Fibroblast of villous mesenchyme (primary cell): ENCODE data around the gene HOXB7. TPM values are rescaled to one million over a fixed set of nuclear protein-coding genes. Genes with fewer than 3 reads are reported as not detected.

ENCODE experiments used
- DNase-seq: peaks from one replicate; pipeline ENCODE4 v3.0.0-alpha.2; 2010; ENCODE audit warnings: low read depth
- H3K4me3 ChIP-seq: 2 replicates; pipeline ENCODE4 v1.5.1; 2011; ENCODE audit warnings: low read depth, mild to moderate bottlenecking, low read length
- total RNA-seq: library from RNA; depleted of rRNA; stranded (reverse); fragments of >200 nt; gene quantifications from 2 replicates; pipeline ENCODE4 v1.2.3, GENCODE V29; 2012
- TF ChIP-seq, protein P1 (sequence below): IDR thresholded peaks from 2 replicates; pipeline ENCODE4 v1.5.1; 2012; ENCODE audit warnings: low read depth, mild to moderate bottlenecking, low read length; ENCODE audit not compliant: insufficient read depth

HOXB7 gene
- total RNA-seq, 1 donor, result 1.7 TPM

DNA sequence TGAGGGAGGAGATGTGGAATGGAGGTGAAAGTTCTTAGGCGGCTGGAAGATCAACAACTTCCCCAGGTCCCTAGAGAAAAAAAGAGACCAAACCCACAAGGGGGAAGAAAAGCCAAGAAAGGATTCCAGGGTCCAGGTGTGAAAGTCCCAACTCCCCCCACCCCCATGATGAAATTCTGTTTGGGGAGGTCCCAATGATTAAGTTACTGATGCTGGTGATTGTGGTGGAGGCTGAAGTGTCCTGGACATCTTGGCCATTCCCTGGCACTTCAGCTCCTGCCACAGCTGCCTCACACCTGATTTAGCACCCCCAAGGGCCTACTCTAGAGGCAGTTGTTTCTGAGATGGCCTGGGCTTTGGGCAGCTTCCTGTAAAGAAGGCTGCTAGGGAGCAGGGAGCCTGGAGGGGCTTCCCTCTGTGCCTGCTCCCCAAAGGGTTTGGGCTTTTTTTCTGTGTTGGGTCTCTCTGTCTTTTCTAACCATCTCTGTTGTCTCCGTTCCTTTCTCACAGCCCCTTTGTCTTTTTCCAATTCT lies 45.7 kb downstream of the HOXB7 start:
- TF ChIP-seq, protein P1, sequence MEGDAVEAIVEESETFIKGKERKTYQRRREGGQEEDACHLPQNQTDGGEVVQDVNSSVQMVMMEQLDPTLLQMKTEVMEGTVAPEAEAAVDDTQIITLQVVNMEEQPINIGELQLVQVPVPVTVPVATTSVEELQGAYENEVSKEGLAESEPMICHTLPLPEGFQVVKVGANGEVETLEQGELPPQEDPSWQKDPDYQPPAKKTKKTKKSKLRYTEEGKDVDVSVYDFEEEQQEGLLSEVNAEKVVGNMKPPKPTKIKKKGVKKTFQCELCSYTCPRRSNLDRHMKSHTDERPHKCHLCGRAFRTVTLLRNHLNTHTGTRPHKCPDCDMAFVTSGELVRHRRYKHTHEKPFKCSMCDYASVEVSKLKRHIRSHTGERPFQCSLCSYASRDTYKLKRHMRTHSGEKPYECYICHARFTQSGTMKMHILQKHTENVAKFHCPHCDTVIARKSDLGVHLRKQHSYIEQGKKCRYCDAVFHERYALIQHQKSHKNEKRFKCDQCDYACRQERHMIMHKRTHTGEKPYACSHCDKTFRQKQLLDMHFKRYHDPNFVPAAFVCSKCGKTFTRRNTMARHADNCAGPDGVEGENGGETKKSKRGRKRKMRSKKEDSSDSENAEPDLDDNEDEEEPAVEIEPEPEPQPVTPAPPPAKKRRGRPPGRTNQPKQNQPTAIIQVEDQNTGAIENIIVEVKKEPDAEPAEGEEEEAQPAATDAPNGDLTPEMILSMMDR, result no peak
- no peak overlapping the region for H3K4me3 ChIP-seq
- DNase-seq, result no peak

DNA sequence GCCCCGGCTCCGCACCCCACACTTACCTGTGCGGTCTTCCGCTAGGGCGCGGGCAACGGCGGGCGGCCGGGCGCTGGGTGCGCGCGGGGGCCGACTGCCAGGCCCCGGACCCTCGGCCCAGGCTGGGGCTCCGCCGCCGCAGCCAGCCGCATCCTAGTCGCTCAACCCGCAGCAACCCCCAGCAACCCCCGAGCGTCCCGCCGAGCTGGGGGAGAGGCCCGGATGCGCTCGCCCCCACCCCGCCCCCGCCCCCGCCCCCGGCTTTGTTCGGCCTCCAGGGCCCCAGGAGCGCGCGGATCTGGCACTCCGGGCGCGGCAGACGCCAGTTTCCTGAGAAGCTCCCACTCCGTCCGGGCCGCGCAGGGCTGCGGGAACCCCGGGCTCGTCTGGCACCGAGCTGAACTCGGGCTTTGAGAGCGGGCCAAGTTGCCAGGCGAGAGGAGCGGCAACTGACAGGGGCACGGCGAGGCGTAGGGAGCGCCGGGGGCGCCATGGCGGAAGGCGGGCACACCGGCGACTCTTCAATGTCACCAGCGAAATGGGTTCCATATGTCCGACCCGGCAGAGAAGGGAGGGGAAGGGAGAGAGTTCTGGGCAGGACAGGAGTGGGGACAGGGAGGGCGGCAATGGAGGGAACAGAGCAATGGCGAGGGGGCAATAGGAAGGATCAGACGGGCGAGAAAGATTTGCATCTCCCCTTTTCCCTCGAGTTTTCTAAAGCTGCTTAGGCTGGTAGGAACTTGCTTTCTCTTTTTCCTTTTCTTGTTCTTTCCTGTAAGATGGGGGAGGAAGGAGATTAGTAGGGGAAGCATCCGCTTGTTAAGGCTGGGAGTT lies 46.4 kb downstream of the HOXB7 start:
- peak overlapping the region; percentile 40 for H3K4me3 ChIP-seq
- no peak for DNase-seq
- TF ChIP-seq, protein P1, result no peak

DNA sequence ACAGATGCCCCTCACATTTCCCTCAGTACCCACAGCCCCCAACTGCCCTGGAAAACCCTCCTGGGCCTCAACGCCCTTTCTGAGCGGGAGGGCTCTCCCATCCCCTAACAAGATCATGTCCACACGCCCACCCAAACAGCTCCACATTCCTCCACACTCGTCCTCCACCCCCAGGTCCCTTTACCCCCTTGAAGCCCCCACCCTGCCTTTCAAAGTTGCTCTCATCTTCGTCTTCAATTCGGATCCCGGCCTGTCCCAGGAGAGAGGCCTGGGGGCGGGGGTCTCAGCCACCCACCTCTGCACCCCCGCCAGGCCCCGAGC lies 47.0 kb downstream of the HOXB7 start:
- TF ChIP-seq, protein P1, result no peak
- H3K4me3 ChIP-seq, result no peak overlapping the region
- DNase-seq, result no peak

DNA sequence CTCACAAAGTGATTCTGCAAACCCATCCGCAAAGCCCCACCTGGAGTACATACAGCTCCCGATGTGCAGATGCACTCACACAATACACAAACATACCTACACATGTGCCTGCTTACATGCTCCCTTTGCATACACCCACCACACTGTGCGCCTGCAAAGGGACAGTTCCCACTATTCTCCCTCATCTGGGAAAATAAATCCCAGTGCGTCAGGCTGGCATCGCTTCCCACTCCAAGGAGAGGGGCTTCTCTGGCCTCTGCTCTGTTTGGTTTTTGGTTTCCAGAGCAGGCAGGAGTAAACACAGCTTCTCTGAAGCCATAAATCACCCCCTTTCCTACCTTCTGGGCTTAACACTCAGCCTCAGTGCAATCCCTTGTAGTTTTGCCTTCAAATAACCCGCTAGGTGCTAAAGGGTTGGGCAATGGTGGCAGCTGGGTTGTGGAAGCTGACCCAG lies 47.4 kb downstream of the HOXB7 start:
- no peak overlapping the region for H3K4me3 ChIP-seq
- TF ChIP-seq, protein P1, result no peak
- no peak for DNase-seq

DNA sequence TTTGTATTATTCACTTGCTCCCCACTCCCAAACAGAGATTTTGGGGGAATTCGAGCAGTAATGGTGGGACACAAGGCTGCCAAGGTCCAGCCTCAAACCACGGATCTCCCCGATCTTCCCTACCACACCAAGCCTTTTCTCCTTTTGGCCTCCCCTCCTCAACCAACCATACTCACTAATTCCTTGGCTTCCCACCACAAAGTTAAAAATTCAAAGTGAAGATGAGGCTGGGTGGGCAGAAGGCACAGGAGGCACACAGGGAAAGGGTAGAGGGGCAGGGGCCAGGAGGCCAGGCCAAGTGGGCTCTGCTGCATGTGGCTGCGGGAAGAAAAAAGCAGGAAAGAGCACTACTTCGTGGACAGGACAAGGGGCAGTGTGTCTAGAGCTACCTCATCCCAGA lies 47.9 kb downstream of the HOXB7 start:
- TF ChIP-seq, protein P1, result no peak
- no peak for DNase-seq
- H3K4me3 ChIP-seq, result no peak overlapping the region

DNA sequence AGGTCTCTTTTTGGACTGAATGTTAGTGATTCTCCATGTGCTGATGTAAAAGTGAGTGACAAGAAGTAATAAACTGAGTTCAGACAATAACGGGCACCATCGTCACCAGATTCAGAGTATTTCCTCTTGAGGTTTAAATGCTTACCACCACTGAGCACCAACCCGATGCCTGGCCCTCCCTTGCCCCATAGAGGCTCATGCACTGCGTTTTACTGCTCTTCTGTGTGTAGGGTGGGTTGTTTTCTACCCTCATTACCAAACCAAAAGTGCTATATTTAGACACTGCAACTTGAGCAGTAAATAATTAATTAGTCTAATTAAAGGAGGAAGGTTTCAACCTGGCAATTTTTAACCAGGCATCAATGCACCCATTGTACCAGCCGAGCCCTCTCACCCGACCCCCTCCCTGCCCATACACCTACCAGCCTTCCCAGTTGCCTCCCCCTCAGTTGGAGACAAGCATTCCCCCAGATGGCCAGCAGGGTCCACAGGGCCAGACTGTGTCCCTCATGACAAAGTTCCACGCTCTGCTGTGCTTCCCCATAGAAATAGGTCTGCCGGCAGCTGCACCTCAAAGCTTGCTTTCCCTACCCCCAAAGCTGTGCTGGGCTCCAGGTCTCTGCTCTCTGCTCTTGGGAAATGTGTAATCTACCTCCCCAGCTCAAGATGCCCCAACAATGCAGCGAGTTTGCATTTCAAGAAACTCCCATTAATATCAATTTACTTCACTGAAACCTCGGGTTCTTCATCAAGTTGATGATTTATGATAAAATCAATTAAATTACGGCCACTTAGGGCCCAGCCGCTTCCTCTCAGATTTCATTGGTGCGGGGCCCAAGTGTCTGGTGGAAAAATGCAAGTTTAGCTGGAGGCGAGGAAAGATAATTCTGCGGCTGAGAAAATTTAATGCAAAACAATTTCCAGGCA lies 48.7 kb downstream of the HOXB7 start:
- H3K4me3 ChIP-seq, result no peak overlapping the region
- DNase-seq, result no peak
- TF ChIP-seq, protein P1, result peak; percentile 27
